Thyroid gland (tissue), 4 donors: ENCODE data around the gene BOLA2B. TPM values are rescaled to one million over a fixed set of nuclear protein-coding genes. Genes with fewer than 3 reads are reported as not detected.
"Not testable (repeated sequence)": the region's sequence is repeated elsewhere in the genome, so short reads cannot be mapped to it uniquely, and the experiment has no call there.

Source experiments
- DNase-seq, 2 donors: peaks; one replicate each; pipeline ENCODE4 v3.0.0-alpha.2; 2019
- H3K27ac ChIP-seq, 3 donors: fragments of 200-600 bp; sonication (generic); 1 replicate in 2 of 3; 2 replicates in 1 of 3; pipeline ENCODE4 v1.5.1; 2016 to 2019; ENCODE audit warnings: mild to moderate bottlenecking in 1 of 3, moderate library complexity in 1 of 3
- H3K27me3 ChIP-seq: fragments of 200-600 bp; sonication (generic); one replicate; pipeline ENCODE4 v1.5.1; 2019
- H3K36me3 ChIP-seq, 2 donors: fragments of 200-600 bp; sonication (generic); one replicate each; pipeline ENCODE4 v1.5.1; 2016 to 2019
- H3K4me1 ChIP-seq, 2 donors: fragments of 200-600 bp; sonication (generic); one replicate each; pipeline ENCODE4 v1.5.1; 2017 to 2019
- H3K4me3 ChIP-seq, 3 donors: fragments of 200-600 bp; sonication (generic); replicated peaks in 1 of 3; 1 replicate in 2 of 3; 2 replicates in 1 of 3; pipeline ENCODE4 v1.5.1; 2016; ENCODE audit warnings: mild to moderate bottlenecking in 1 of 3
- H3K9me3 ChIP-seq: fragments of 200-600 bp; sonication (generic); one replicate; pipeline ENCODE4 v1.5.1; 2017
- CTCF ChIP-seq, 6 experiments: fragments of 200-600 bp in 3 of 6; fragments of 450-650 bp in 3 of 6; sonication (generic) in 3 of 6; IDR thresholded peaks; one replicate each; pipeline ENCODE4 v1.5.1; 2016 to 2019; ENCODE audit warnings: antibody characterized with exemption in 6 of 6, mild to moderate bottlenecking in 2 of 6, inconsistent platforms in 1 of 6, moderate library complexity in 1 of 6
- POLR2A ChIP-seq, 2 donors: fragments of 450-650 bp; IDR thresholded peaks; one replicate each; pipeline ENCODE4 v1.6.1; 2017; ENCODE audit warnings: antibody characterized with exemption in 2 of 2, mild to moderate bottlenecking in 2 of 2, moderate library complexity in 1 of 2
- WGBS, 2 donors: methylation state at CpG; one replicate each; pipeline ENCODE4 v1.1.5; 2017; 5-methylcytosine and 5-hydroxymethylcytosine counted together
- intact Hi-C: fragments of 100-400 bp; cut with DNase I; formaldehyde crosslinking; loops from one replicate; pipeline ENCODE4 v1.15.1; 2023
- total RNA-seq, 4 donors: library from RNA; depleted of rRNA; stranded (reverse); fragments of >200 nt; gene quantifications; one replicate each; pipeline ENCODE4 v1.2.3, GENCODE V29; 2016

The BOLA2B gene
- total RNA-seq, 4 donors from 2014 or later = 2.1 to 150 (median 67.4) TPM

- intact Hi-C loops = no loop called here
- Histone ChIP-seq H3K4me3 (no peak overlapping the region), H3K9me3 (no peaks in the 10 kb centered on the region), H3K36me3 (no peaks in the 10 kb centered on the region), H3K27ac (no peak overlapping the region), H3K27me3 (no peaks in the 10 kb centered on the region), H3K4me1 (peaks cover 10% of the 10 kb centered on the region in 2 donors)
- 69 to 86% methylated on average over 3 of the region's 3 CpGs for WGBS, 2 donors
- TF ChIP-seq CTCF (IDR thresholded peaks at IDR 0.05) (no peak), POLR2A (IDR thresholded peaks at IDR 0.05) (no peak)
- no peak for DNase-seq
Measured at GRCh38 chr16:30180741-30181140, 12.7 kb downstream of the BOLA2B start.

- Histone ChIP-seq H3K4me1 (peaks cover 10% of the 10 kb centered on the region in 2 donors), H3K4me3 (no peak overlapping the region), H3K36me3 (no peaks in the 10 kb centered on the region), H3K9me3 (no peaks in the 10 kb centered on the region), H3K27ac (no peak overlapping the region), H3K27me3 (no peaks in the 10 kb centered on the region)
- WGBS, 2 donors = 93 to 94% methylated on average over 9 of the region's 9 CpGs
- intact Hi-C loops = no loop called here
- no peak for TF ChIP-seq POLR2A (IDR thresholded peaks at IDR 0.05)
- no peak for TF ChIP-seq CTCF (IDR thresholded peaks at IDR 0.05)
- no peak for DNase-seq
Measured at GRCh38 chr16:30179931-30180330, 13.5 kb downstream of the BOLA2B start.

- H3K27me3 ChIP-seq = no peaks in the 10 kb centered on the region
- no peak overlapping the region for H3K4me3 ChIP-seq
- no peak for DNase-seq
- 91 to 94% methylated on average over 4 of the region's 4 CpGs for WGBS, 2 donors
- intact Hi-C loops = no loop called here
- H3K27ac ChIP-seq = no peak overlapping the region
- no peak for TF ChIP-seq POLR2A (IDR thresholded peaks at IDR 0.05)
- no peak for TF ChIP-seq CTCF (IDR thresholded peaks at IDR 0.05)
- no peaks in the 10 kb centered on the region for H3K36me3 ChIP-seq
- peaks cover 10% of the 10 kb centered on the region in 2 donors for H3K4me1 ChIP-seq
- H3K9me3 ChIP-seq = no peaks in the 10 kb centered on the region
Measured at GRCh38 chr16:30179195-30179594, 14.3 kb downstream of the BOLA2B start.

DNA sequence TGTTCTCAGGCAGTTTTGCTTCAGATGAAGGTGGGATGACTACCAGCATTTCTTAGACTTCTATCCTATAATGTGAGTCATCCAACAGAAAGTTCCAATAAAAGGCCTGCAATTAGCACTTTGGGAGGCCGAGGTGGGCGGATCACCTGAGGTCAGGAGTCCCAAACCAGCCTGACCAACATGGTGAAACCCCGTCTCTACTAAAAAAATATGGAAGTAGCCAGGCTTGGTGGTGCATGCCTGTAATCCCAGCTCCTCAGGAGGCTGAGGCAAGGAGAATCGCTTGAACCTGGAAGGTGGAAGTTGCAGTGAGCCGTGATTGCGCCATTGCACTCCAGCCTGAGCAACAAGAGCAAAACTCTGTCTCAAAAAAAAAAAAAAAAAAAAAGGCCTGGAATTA lies 16.6 kb downstream of the BOLA2B start:
- H3K4me1 ChIP-seq, H3K27me3 ChIP-seq, H3K27ac ChIP-seq, DNase-seq, H3K36me3 ChIP-seq, H3K9me3 ChIP-seq, intact Hi-C loops, H3K4me3 ChIP-seq: not testable (repeated sequence)
- WGBS, 2 donors = 82 to 88% methylated on average over 6 of the region's 6 CpGs

GRCh38 chr16:30173054-30173453 lies 20.4 kb downstream of the BOLA2B start:
- DNase-seq = no peak
- TF ChIP-seq CTCF (IDR thresholded peaks at IDR 0.05) (no peak), POLR2A (IDR thresholded peaks at IDR 0.05) (no peak)
- Histone ChIP-seq H3K4me1 (no peaks in the 10 kb centered on the region), H3K27me3 (no peaks in the 10 kb centered on the region), H3K4me3 (no peak overlapping the region), H3K36me3 (no peaks in the 10 kb centered on the region), H3K27ac (no peak overlapping the region), H3K9me3 (no peaks in the 10 kb centered on the region)
- 89 to 91% methylated on average over 7 of the region's 7 CpGs for WGBS, 2 donors
- intact Hi-C loops = no loop called here

- WGBS, 2 donors = 87% methylated on average over 9 of the region's 31 CpGs; no CpG with 5 or more reads in 1 of the 2 donors
- H3K9me3 ChIP-seq = not testable (repeated sequence)
Measured at GRCh38 chr16:30170145-30170544, 23.3 kb downstream of the BOLA2B start.

DNA sequence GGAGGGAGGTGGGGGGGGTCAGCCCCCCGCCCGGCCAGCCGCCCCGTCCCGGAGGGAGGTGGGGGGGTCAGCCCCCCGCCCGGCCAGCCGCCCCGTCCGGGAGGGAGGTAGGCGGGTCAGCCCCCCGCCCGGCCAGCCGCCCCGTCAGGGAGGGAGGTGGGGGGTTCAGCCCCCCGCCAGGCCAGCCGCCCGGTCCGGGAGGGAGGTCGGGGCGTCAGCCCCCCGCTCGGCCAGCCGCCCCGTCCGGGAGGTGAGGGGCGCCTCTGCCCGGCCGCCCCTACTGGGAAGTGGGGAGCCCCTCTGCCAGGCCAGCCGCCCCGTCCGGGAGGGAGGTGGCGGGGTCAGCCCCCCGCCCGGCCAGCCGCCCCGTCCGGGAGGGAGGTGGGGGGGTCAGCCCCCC lies 24.1 kb downstream of the BOLA2B start:
- H3K27ac ChIP-seq, H3K36me3 ChIP-seq, DNase-seq, H3K9me3 ChIP-seq, H3K4me3 ChIP-seq, H3K27me3 ChIP-seq, H3K4me1 ChIP-seq, intact Hi-C loops: not testable (repeated sequence)
- no CpG with 5 or more reads among the region's 38 CpGs for WGBS, 2 donors

More at GRCh38 chr16:30170145-30170544, 23.3 kb downstream of the BOLA2B start:
- H3K4me3 ChIP-seq, intact Hi-C loops, H3K27ac ChIP-seq, H3K27me3 ChIP-seq, DNase-seq, H3K36me3 ChIP-seq, H3K4me1 ChIP-seq: not testable (repeated sequence)

DNA sequence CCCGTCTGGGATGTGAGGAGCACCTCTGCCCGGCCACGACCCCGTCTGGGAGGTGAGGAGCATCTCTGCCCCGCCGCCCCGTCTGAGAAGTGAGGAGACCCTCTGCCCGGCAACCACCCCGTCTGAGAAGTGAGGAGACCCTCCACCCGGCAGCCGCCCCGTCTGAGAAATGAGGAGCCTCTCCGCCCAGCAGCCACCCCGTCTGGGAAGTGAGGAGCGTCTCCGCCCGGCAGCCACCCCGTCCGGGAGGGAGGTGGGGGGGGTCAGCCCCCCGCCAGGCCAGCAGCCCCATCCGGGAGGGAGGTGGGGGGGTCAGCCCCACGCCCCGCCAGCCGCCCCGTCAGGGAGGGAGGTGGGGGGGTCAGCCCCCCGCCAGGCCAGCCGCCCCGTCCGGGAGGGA lies 24.7 kb downstream of the BOLA2B start:
- DNase-seq, H3K27me3 ChIP-seq, H3K36me3 ChIP-seq, H3K4me1 ChIP-seq, H3K9me3 ChIP-seq, H3K27ac ChIP-seq, intact Hi-C loops, H3K4me3 ChIP-seq: not testable (repeated sequence)
- 73% methylated on average over 7 of the region's 29 CpGs; no CpG with 5 or more reads in 1 of the 2 donors for WGBS, 2 donors
